ENCODE results near the gene SPAG16. TPM values are rescaled to one million over a fixed set of nuclear protein-coding genes. Genes with fewer than 3 reads are reported as not detected.
"Not testable (repeated sequence)": the region's sequence is repeated elsewhere in the genome, so short reads cannot be mapped to it uniquely, and the experiment has no call there.

Gene SPAG16
- total RNA-seq, 2 experiments from 2014 or later = 2.8 to 3.2 TPM

DNA sequence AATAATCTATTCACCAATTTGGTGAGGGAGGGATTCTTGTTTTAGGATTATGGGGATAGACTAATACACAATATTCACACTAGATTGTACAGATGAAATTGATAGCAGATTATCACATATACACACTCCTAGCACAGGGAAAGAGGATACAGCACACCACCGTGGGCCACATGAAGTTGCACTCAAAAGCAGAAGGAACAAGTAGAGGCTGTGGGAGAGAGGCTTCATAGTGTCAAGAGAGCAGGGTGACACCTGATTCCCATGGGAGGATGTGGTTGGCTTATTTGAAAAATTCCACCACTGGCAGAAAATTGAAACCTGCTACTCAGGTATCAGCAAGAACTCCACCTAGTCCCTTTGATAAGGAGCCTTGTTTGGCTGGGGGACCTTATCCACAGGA is 395.6 kb downstream of the SPAG16 start:
- Mint-ChIP-seq H3K27me3 (no peaks in the 10 kb centered on the region), H3K36me3 (ENCODE audit: low read depth) (no peaks in the 10 kb centered on the region), H3K4me3 (no peak overlapping the region), H3K27ac (no peak overlapping the region), H3K9me3 (no peaks in the 10 kb centered on the region), H3K4me1 (ENCODE audit: low read depth) (no peaks in the 10 kb centered on the region)
- H3K36me3 ChIP-seq (ENCODE audit: insufficient read depth, low read length) = no peaks in the 10 kb centered on the region
- intact Hi-C loops (cut with DNase I, micrococcal nuclease) = no loop called here
- H3K9me3 ChIP-seq (ENCODE audit: control insufficient read depth in 1 of 2, insufficient read depth in 1 of 2, low read length in 2 of 2) = no peaks in the 10 kb centered on the region
- no peak overlapping the region for H3K4me3 ChIP-seq (ENCODE audit: low read length)
- TF ChIP-seq, protein P1, sequence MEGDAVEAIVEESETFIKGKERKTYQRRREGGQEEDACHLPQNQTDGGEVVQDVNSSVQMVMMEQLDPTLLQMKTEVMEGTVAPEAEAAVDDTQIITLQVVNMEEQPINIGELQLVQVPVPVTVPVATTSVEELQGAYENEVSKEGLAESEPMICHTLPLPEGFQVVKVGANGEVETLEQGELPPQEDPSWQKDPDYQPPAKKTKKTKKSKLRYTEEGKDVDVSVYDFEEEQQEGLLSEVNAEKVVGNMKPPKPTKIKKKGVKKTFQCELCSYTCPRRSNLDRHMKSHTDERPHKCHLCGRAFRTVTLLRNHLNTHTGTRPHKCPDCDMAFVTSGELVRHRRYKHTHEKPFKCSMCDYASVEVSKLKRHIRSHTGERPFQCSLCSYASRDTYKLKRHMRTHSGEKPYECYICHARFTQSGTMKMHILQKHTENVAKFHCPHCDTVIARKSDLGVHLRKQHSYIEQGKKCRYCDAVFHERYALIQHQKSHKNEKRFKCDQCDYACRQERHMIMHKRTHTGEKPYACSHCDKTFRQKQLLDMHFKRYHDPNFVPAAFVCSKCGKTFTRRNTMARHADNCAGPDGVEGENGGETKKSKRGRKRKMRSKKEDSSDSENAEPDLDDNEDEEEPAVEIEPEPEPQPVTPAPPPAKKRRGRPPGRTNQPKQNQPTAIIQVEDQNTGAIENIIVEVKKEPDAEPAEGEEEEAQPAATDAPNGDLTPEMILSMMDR (IDR thresholded peaks at IDR 0.05) = no peak
- CTCF ChIA-PET = no interaction called here
- no peaks in the 10 kb centered on the region for H3K27me3 ChIP-seq (ENCODE audit: control insufficient read depth in 1 of 2, insufficient read depth in 2 of 2, low read length in 2 of 2)
- DNase-seq = no peak
- H3K4me1 ChIP-seq (ENCODE audit: insufficient read depth, low read length) = no peaks in the 10 kb centered on the region
- H3K27ac ChIP-seq (ENCODE audit: low read depth in 1 of 2, low read length in 2 of 2) = no peak overlapping the region
- POLR2A ChIA-PET = no interaction called here
- no peak for ATAC-seq (ENCODE audit: poor library complexity)

DNA sequence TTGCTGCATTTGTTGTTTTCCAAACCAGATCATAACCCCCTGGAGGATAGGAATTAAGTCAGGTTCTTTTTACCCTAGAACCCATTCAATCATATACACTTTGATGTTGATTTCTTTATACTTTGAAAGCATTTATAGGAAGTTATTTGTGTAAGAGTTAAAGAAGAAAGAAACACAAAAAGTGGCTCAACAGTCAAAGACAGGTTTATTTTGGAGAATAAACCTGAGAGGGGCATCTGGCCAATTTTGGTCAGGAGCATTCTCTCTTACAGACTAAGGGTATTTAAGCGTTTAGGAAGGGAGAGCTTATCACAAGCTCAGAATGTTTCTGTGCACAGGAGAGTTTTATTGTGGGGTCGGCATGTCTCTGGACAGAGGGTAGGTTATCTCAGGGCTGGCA is 398.0 kb downstream of the SPAG16 start:
- Histone ChIP-seq H3K4me1 (ENCODE audit: insufficient read depth, low read length) (no peaks in the 10 kb centered on the region), H3K4me3 (ENCODE audit: low read length) (no peak overlapping the region), H3K9me3 (ENCODE audit: control insufficient read depth in 1 of 2, insufficient read depth in 1 of 2, low read length in 2 of 2) (no peaks in the 10 kb centered on the region), H3K27ac (ENCODE audit: low read depth in 1 of 2, low read length in 2 of 2) (no peak overlapping the region), H3K27me3 (ENCODE audit: control insufficient read depth in 1 of 2, insufficient read depth in 2 of 2, low read length in 2 of 2) (no peaks in the 10 kb centered on the region), H3K36me3 (ENCODE audit: insufficient read depth, low read length) (no peaks in the 10 kb centered on the region)
- Mint-ChIP-seq H3K27ac (no peak overlapping the region), H3K4me1 (ENCODE audit: low read depth) (no peaks in the 10 kb centered on the region), H3K9me3 (no peaks in the 10 kb centered on the region), H3K36me3 (ENCODE audit: low read depth) (no peaks in the 10 kb centered on the region), H3K4me3 (no peak overlapping the region), H3K27me3 (no peaks in the 10 kb centered on the region)
- ATAC-seq (ENCODE audit: poor library complexity) (no peak), DNase-seq (no peak)
- POLR2A ChIA-PET = no interaction called here
- CTCF ChIA-PET = no interaction called here
- intact Hi-C loops (cut with DNase I, micrococcal nuclease) = no loop called here
- TF ChIP-seq, protein P1 (IDR thresholded peaks at IDR 0.05) = no peak

DNA sequence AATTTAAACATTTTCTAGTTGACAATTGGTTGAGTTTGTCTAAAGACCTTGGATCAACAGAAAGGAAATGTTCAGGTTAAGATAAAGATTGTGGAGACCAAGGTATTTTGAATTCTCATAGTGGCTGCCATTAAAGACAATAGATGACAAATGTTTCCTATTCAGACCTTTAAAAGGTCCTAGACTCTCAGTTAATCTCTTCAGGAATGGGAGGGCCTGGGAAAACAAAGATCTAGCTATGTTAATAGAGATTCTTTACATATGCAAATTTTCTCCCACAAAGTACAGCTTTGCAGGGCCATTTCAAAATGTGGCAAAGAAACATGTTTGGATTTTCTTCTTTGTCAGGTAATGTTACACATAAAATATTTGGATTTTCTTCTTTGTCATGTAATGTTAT is 403.9 kb downstream of the SPAG16 start:
- intact Hi-C loops (cut with DNase I, micrococcal nuclease) = no loop called here
- H3K9me3 Mint-ChIP-seq = no peaks in the 10 kb centered on the region
- no peak for DNase-seq
- POLR2A ChIA-PET = no interaction called here
- no peaks in the 10 kb centered on the region for H3K36me3 Mint-ChIP-seq (ENCODE audit: low read depth)
- TF ChIP-seq, protein P1 (IDR thresholded peaks at IDR 0.05) = no peak
- H3K4me1 Mint-ChIP-seq (ENCODE audit: low read depth) = no peaks in the 10 kb centered on the region
- H3K4me3 Mint-ChIP-seq = no peak overlapping the region
- H3K36me3 ChIP-seq (ENCODE audit: insufficient read depth, low read length) = no peaks in the 10 kb centered on the region
- no peak for ATAC-seq (ENCODE audit: poor library complexity)
- CTCF ChIA-PET = no interaction called here
- H3K9me3 ChIP-seq (ENCODE audit: control insufficient read depth in 1 of 2, insufficient read depth in 1 of 2, low read length in 2 of 2) = no peaks in the 10 kb centered on the region
- no peak overlapping the region for H3K27ac ChIP-seq (ENCODE audit: low read depth in 1 of 2, low read length in 2 of 2)
- H3K27me3 Mint-ChIP-seq = no peaks in the 10 kb centered on the region
- H3K27me3 ChIP-seq (ENCODE audit: control insufficient read depth in 1 of 2, insufficient read depth in 2 of 2, low read length in 2 of 2) = no peaks in the 10 kb centered on the region
- no peaks in the 10 kb centered on the region for H3K4me1 ChIP-seq (ENCODE audit: insufficient read depth, low read length)
- H3K4me3 ChIP-seq (ENCODE audit: low read length) = no peak overlapping the region
- H3K27ac Mint-ChIP-seq = no peak overlapping the region

DNA sequence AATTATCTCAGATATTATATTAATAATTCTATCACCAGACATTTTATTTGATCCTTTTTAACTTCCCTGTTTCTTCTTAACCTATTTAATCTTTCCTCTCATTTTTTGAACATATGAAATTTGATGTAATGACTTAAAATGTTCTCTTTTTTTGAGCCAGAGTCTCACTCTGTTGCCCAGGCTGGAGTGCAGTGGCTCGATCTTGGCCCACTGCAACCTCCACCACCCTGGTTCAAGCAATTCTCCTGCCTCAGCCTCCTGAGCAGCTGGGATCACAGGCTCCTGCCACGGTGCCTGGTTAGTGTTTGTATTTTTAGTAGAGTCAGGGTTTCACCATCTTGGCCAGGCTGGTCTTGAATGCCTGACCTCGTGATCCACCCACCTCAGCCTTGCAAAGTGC is 404.6 kb downstream of the SPAG16 start:
- H3K4me1 Mint-ChIP-seq (ENCODE audit: low read depth); H3K27ac ChIP-seq (ENCODE audit: low read depth in 1 of 2, low read length in 2 of 2); H3K9me3 Mint-ChIP-seq; H3K36me3 ChIP-seq (ENCODE audit: insufficient read depth, low read length); H3K27me3 Mint-ChIP-seq; H3K4me3 Mint-ChIP-seq; H3K4me1 ChIP-seq (ENCODE audit: insufficient read depth, low read length); DNase-seq; H3K9me3 ChIP-seq (ENCODE audit: control insufficient read depth in 1 of 2, insufficient read depth in 1 of 2, low read length in 2 of 2); CTCF ChIA-PET; H3K36me3 Mint-ChIP-seq (ENCODE audit: low read depth); intact Hi-C loops (cut with DNase I, micrococcal nuclease); H3K27ac Mint-ChIP-seq; POLR2A ChIA-PET; H3K27me3 ChIP-seq (ENCODE audit: control insufficient read depth in 1 of 2, insufficient read depth in 2 of 2, low read length in 2 of 2); ATAC-seq (ENCODE audit: poor library complexity); H3K4me3 ChIP-seq (ENCODE audit: low read length): not testable (repeated sequence)
